Large intestine (tissue), 3 donors: ENCODE data around the gene CRNN. TPM values are rescaled to one million over a fixed set of nuclear protein-coding genes. Genes with fewer than 3 reads are reported as not detected.

ENCODE experiments used
- DNase-seq, 2 donors: peaks; one replicate each; pipeline versions ENCODE4 v3.0.0 to v3.0.0-alpha.2; 2013
- H3K27ac ChIP-seq: one replicate; pipeline ENCODE4 v1.5.1; 2013; ENCODE audit warnings: low read length
- H3K27me3 ChIP-seq: 2 replicates; pipeline ENCODE4 v1.6.1; 2013; ENCODE audit warnings: low read length; ENCODE audit not compliant: control insufficient read depth, insufficient read depth
- H3K36me3 ChIP-seq: 2 replicates; pipeline ENCODE4 v1.6.1; 2013; ENCODE audit warnings: low read length; ENCODE audit not compliant: control insufficient read depth, insufficient read depth
- H3K4me1 ChIP-seq: one replicate; pipeline ENCODE4 v1.6.1; 2013; ENCODE audit warnings: low read length; ENCODE audit not compliant: control insufficient read depth, insufficient read depth
- H3K4me3 ChIP-seq: one replicate; pipeline ENCODE4 v1.5.1; 2013; ENCODE audit warnings: low read length
- H3K9me3 ChIP-seq: one replicate; pipeline ENCODE4 v1.6.1; 2013; ENCODE audit warnings: mild to moderate bottlenecking, low read depth, low read length, moderate library complexity; ENCODE audit not compliant: control insufficient read depth
- whole genome bisulfite sequencing: methylation state at CpG from one replicate; pipeline ENCODE4 v1.1.5; 2013; ENCODE audit warnings: low lambda C conversion rate; ENCODE audit not compliant: insufficient coverage; 5-methylcytosine and 5-hydroxymethylcytosine counted together
- polyA plus RNA-seq: library from polyadenylated mRNA; unstranded; fragments of 120-200 nt; gene quantifications from one replicate; pipeline ENCODE4 v1.2.1, GENCODE V29; 2013

Gene CRNN
- polyA plus RNA-seq, 1 donor = not detected

DNA sequence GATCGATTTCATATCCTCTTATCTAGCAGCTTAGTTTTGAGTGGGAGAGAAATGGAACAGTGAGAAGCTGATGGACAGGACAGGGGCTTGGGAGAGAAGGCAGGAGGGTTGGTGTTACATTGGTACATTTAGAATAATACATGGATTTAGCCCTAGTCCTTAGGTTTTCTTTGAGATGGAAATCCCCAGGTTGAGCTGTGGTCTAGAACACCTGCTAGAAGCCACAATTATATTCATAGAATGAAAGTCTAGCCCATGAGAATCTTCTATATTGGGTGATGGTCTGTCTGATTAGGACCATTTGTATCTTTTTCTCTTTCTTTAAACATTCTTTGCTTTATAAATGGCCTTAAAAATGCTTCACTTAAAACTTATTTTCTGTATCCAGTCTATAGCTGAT, 19.9 kb downstream of the CRNN start:
- Histone ChIP-seq H3K27me3 (peaks cover 5% of the 10 kb centered on the region), H3K9me3 (no peaks in the 10 kb centered on the region), H3K4me3 (no peak overlapping the region), H3K27ac (no peak overlapping the region), H3K4me1 (no peaks in the 10 kb centered on the region), H3K36me3 (no peaks in the 10 kb centered on the region)
- no peak for DNase-seq
- WGBS = no CpG with 5 or more reads among the region's 1 CpG

DNA sequence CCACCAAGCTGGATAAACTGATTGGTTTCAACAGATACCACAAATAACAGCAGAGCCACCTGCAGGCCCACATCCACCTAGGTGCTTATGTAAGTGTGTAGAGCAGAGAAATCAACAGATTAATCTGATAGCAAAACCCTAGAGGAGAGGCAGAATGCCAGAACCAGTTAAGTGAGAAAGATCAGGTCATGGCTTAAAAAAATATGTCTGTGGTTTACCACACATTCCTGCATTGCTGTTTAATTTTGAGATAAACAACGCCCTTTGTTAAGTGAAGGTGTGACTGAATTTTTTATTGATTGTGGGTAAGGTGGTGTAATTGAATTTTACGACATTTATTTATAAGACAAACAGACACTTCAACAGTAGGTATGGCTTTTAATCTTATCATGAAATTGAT, 21.2 kb downstream of the CRNN start:
- no peaks in the 10 kb centered on the region for H3K9me3 ChIP-seq
- no peaks in the 10 kb centered on the region for H3K4me1 ChIP-seq
- peaks cover 3% of the 10 kb centered on the region for H3K27me3 ChIP-seq
- H3K36me3 ChIP-seq = no peaks in the 10 kb centered on the region
- H3K4me3 ChIP-seq = no peak overlapping the region
- WGBS = no CpG with 5 or more reads among the region's 2 CpGs
- DNase-seq = no peak
- no peak overlapping the region for H3K27ac ChIP-seq

DNA sequence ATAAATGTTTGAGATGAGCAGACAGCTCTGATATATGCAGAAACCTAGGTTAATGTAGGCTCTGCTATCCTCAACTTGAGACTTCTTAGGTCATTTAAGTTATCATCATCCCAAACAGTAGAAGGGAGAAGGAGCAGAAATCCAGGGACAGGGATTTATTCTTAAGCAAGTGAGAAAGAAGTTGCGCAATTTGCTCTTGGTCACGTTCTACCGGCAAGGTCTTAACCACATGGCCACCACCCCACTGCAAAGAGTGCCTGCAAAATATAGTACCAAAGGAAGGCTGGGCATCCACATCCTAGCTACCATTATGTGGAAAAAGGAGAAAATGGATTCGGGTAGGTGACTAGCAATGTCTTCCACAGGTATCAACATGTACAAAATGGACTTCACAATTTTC, 25.2 kb downstream of the CRNN start:
- no peaks in the 10 kb centered on the region for H3K9me3 ChIP-seq
- no peak for DNase-seq
- no peaks in the 10 kb centered on the region for H3K4me1 ChIP-seq
- H3K27me3 ChIP-seq = peaks cover 4% of the 10 kb centered on the region
- WGBS = no CpG with 5 or more reads among the region's 4 CpGs
- no peaks in the 10 kb centered on the region for H3K36me3 ChIP-seq
- H3K4me3 ChIP-seq = no peak overlapping the region
- no peak overlapping the region for H3K27ac ChIP-seq

DNA sequence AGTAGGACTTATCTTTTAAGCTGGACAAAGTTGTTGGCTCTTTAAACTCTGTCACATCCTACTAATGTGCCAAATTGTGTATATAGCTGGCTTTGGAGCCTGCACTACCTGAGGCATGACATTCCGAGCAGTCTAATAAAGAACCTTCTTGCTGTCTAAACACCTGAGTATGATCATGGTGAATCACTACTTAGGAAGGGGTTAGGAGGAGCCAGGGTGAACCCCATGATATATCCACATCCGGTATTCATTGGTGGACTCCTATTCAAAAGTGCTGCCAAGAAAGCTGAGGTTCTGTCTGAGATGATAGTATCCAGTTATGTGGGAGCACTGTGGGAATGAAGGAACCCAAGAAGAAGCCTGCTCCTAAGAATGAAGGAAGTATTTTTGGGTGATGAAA, 27.1 kb downstream of the CRNN start:
- H3K36me3 ChIP-seq = no peaks in the 10 kb centered on the region
- no peaks in the 10 kb centered on the region for H3K4me1 ChIP-seq
- no peak overlapping the region for H3K4me3 ChIP-seq
- peaks cover 4% of the 10 kb centered on the region for H3K27me3 ChIP-seq
- no peaks in the 10 kb centered on the region for H3K9me3 ChIP-seq
- WGBS = no CpG with 5 or more reads among the region's 2 CpGs
- H3K27ac ChIP-seq = no peak overlapping the region
- DNase-seq = no peak

DNA sequence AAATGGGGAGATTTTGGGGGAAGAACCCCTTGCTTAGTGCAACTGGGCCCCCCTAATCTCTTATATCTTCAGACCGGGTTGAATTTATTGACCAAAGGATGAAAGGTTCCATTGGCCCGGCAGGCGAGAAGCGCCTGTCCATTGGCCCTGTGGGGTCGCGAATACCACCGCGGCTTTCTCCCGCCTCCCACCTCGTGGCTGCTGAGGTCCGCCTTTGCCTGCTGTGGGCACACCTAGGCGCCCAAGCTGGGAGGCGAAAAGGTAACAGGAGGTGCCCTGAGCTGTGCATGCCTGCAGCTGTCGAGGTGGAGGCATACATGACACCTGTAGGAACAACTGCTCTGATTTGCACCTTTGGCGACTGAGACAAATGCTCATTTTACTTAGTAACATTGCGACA, 33.1 kb downstream of the CRNN start:
- 80% methylated on average over 1 of the region's 16 CpGs for WGBS
- DNase-seq = no peak
- no peaks in the 10 kb centered on the region for H3K4me1 ChIP-seq
- H3K27ac ChIP-seq = no peak overlapping the region
- H3K36me3 ChIP-seq = no peaks in the 10 kb centered on the region
- no peak overlapping the region for H3K4me3 ChIP-seq
- H3K9me3 ChIP-seq = no peaks in the 10 kb centered on the region
- no peaks in the 10 kb centered on the region for H3K27me3 ChIP-seq

DNA sequence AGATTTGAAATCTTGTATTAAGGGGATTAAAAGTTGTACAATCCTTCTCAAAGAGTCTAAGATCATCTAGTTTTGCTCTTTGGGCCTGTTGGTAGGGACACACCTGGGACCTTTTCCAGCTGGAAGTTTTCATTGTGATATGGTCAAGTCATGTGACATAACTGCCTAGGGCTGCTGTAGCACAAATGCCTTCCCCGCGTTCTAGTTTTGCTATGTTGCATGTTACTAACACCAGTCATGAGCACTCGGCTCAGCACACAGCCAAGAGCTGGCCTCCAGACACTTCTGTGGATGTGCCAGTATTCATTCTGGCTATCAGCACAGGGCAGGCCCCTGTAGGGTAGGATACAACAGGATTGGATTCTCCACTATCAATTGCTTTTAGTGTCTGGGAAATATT, 39.6 kb downstream of the CRNN start:
- WGBS = no CpG with 5 or more reads among the region's 3 CpGs
- no peak for DNase-seq
- Histone ChIP-seq H3K4me3 (no peak overlapping the region), H3K4me1 (no peaks in the 10 kb centered on the region), H3K27me3 (no peaks in the 10 kb centered on the region), H3K9me3 (no peaks in the 10 kb centered on the region), H3K36me3 (no peaks in the 10 kb centered on the region), H3K27ac (no peak overlapping the region)

DNA sequence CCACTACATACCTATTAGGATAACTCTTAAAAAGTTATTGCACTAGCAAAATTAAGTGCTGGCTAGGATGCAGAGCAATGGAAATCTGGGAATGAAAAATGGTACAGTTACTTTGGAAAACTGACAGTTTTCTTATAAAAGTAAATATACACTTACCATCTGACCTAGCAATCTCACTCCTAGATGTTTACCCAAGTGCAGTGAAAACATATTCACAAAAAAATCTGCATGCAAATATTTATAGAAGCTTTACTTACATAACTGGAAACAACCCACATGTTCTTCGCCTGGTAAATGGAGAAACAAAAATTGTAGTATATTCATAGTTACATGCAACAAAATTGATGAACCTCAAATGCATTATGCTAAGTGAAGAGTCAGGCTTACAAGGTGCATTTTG, 41.4 kb downstream of the CRNN start:
- WGBS = 100% methylated on average over 1 of the region's 1 CpG
- no peaks in the 10 kb centered on the region for H3K36me3 ChIP-seq
- DNase-seq = no peak
- H3K4me3 ChIP-seq = no peak overlapping the region
- no peaks in the 10 kb centered on the region for H3K9me3 ChIP-seq
- H3K27ac ChIP-seq = no peak overlapping the region
- H3K27me3 ChIP-seq = no peaks in the 10 kb centered on the region
- H3K4me1 ChIP-seq = no peaks in the 10 kb centered on the region

DNA sequence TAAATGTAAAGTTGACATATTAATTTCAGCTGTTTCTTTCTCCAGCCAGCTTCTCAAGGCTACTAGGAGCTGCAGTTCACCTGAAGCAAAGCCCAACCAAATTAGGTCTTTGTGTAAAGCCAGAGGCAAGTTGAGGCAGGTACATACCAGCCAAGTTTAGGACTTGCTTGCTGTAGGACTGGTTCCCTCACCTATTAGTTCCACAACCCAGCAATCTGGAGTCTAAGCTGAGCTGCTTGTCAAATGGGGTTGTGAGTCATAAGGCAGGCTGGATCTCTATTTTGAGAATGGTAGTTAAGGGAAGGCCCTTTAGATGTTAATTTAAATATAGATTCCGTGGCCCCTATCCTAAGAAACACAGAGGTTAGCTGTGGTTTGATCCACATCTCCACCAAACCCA, 46.6 kb downstream of the CRNN start:
- no peaks in the 10 kb centered on the region for H3K36me3 ChIP-seq
- H3K4me1 ChIP-seq = no peaks in the 10 kb centered on the region
- no peak overlapping the region for H3K27ac ChIP-seq
- no CpG with 5 or more reads among the region's 1 CpG for whole genome bisulfite sequencing
- H3K27me3 ChIP-seq = no peaks in the 10 kb centered on the region
- DNase-seq = no peak
- H3K9me3 ChIP-seq = no peaks in the 10 kb centered on the region
- H3K4me3 ChIP-seq = no peak overlapping the region

DNA sequence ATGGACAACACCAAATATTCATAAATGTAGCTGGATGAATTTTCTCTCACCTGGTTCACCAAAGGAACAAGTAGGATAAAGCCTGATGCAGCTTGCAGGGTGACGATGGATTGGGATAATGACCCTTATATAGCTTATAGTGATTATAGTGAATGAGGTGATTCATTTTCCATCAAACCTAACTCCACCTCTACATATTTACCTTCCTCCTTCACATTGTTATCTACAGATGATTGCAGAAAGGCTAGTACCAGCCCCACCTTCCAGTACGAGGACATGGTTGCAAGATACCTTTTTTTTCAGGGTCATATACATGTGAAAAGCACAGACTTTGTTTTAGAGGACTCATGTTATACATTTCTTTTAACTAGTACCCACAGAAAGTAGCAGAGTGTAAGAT, 54.2 kb downstream of the CRNN start, which contains the start of gene FLG2:
Gene FLG2 (minus strand): TSS at position 101 of the 400 bp plus-strand sequence. CDS start 1,122 bp downstream, outside the sequence.
- WGBS = no CpG with 5 or more reads among the region's 2 CpGs
- Histone ChIP-seq H3K27me3 (no peaks in the 10 kb centered on the region), H3K27ac (no peak within 1 kb of the TSS), H3K36me3 (no peaks in the 10 kb centered on the region), H3K4me1 (no peaks in the 10 kb centered on the region), H3K4me3 (no peak within 1 kb of the TSS), H3K9me3 (no peaks in the 10 kb centered on the region)
- no peak for DNase-seq

Other genes with a start within 250 kb of the CRNN start
- gene HRNR, start 190.1 kb downstream of the CRNN start, polyA plus RNA-seq = 0.12 TPM
- 0.73 TPM for gene FLG, start 89.0 kb downstream of the CRNN start, polyA plus RNA-seq
- 0.06 TPM for gene FLG2, start 54.3 kb downstream of the CRNN start, polyA plus RNA-seq
- not detected for gene LCE5A, start 96.5 kb upstream of the CRNN start, polyA plus RNA-seq
- not detected for gene CRCT1, start 100.2 kb upstream of the CRNN start, polyA plus RNA-seq
- not detected for gene LCE3E, start 152.5 kb upstream of the CRNN start, polyA plus RNA-seq
- gene LCE3D, start 166.3 kb upstream of the CRNN start, polyA plus RNA-seq = not detected
- gene LCE3C, start 186.0 kb upstream of the CRNN start, polyA plus RNA-seq = not detected
- not detected for gene LCE3B, start 199.5 kb upstream of the CRNN start, polyA plus RNA-seq
- not detected for gene LCE3A, start 208.8 kb upstream of the CRNN start, polyA plus RNA-seq
- gene LCE2D, start 249.1 kb upstream of the CRNN start, polyA plus RNA-seq = not detected